ENCODE results near the gene LRRC41. TPM values are rescaled to one million over a fixed set of nuclear protein-coding genes. Genes with fewer than 3 reads are reported as not detected.

Gene LRRC41
- total and polyA plus RNA-seq, 4 donors = 22.0 to 58.4 (median 27.7) TPM

DNA sequence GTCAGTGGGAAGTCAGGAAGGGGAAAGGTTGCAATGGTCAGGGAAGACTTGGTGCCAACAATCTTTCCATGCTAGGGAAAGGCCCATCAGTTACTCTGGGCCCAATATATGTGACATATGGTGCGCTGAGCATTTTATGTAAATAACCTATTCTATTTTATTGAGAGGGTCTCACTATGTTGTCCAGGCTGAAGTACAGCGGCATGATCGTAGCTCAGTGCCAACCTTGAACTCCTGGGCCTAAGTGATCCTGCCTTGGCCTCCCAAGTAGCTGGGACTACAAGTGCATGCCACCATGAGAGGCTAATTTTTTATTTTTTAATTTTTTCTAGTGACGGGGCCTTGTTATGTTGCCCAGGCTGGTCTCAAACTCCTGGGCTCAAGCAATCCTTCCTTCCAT is 6.9 kb upstream of the LRRC41 start (continued):
- TF ChIP-seq GABPA (IDR thresholded peaks at IDR 0.05 in 1 of 2, conservative IDR thresholded peaks at IDR 0.05 in 1 of 2) (no peak), FOXA1 (IDR thresholded peaks at IDR 0.05) (no peak), RXRA (IDR thresholded peaks at IDR 0.05) (no peak)
- TF ChIP-seq, protein P1, sequence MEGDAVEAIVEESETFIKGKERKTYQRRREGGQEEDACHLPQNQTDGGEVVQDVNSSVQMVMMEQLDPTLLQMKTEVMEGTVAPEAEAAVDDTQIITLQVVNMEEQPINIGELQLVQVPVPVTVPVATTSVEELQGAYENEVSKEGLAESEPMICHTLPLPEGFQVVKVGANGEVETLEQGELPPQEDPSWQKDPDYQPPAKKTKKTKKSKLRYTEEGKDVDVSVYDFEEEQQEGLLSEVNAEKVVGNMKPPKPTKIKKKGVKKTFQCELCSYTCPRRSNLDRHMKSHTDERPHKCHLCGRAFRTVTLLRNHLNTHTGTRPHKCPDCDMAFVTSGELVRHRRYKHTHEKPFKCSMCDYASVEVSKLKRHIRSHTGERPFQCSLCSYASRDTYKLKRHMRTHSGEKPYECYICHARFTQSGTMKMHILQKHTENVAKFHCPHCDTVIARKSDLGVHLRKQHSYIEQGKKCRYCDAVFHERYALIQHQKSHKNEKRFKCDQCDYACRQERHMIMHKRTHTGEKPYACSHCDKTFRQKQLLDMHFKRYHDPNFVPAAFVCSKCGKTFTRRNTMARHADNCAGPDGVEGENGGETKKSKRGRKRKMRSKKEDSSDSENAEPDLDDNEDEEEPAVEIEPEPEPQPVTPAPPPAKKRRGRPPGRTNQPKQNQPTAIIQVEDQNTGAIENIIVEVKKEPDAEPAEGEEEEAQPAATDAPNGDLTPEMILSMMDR (IDR thresholded peaks at IDR 0.05; ENCODE audit: low read depth, low read length, missing input control) = no peak

DNA sequence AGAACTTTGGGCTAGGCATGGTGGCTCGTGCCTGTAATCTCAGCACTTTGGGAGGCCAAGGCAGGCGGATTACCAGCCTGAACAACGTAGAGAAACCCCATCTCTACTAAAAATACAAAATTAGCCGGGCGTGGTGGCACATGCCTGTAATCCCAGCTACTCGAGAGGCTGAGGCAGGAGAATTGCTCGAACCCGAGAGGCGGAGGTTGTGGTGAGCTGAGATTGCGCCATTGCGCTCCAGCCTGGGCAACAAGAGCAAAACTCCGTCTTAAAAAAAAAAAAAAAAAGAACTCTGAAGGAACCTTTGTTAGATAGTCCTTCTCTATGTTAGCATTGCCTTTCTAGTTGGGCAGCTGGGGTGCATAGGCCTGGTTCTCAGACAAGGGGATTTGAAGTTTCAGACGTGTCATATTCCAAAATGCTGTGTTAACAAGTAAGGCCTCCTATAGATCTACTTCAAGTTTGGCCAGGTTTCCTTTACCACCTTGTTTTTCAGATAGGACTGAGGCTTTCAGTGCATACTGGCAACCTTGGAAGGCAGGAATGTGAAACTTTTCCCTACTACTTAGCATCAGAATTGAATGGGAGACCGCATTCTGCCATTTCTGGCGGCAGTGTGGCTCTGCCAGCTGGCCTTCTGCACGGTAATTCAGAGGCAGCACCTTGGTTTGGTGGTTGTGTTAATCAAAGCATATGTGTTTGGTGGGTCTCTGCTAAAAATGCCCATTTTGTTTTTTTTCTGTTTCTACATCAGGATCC is 6.2 kb upstream of the LRRC41 start:
- no peak overlapping the region for H3K27ac ChIP-seq (ENCODE audit: low read depth in 1 of 2, low read length in 2 of 2)
- peaks cover under 1 to 8% (median 4%) of the 10 kb centered on the region in 4 donors for H3K4me1 ChIP-seq (ENCODE audit: control insufficient read depth in 4 of 4, insufficient read depth in 4 of 4, low read length in 3 of 4)
- TF ChIP-seq FOXA1 (IDR thresholded peaks at IDR 0.05) (no peak), YY1 (IDR thresholded peaks at IDR 0.05) (no peak), HNF4A (conservative IDR thresholded peaks at IDR 0.05) (no peak), HNF4G (IDR thresholded peaks at IDR 0.05) (no peak), SP1 (IDR thresholded peaks at IDR 0.05) (no peak), TAF1 (conservative IDR thresholded peaks at IDR 0.05) (no peak)
- TF ChIP-seq, protein P2, sequence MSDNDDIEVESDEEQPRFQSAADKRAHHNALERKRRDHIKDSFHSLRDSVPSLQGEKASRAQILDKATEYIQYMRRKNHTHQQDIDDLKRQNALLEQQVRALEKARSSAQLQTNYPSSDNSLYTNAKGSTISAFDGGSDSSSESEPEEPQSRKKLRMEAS (IDR thresholded peaks at IDR 0.05) = no peak
- WGBS = 92% methylated on average over 16 of the region's 16 CpGs
- no peaks in the 10 kb centered on the region for H3K27me3 ChIP-seq (ENCODE audit: control insufficient read depth in 4 of 4, insufficient read depth in 4 of 4, low read length in 3 of 4)
- no peak for DNase-seq (ENCODE audit: low spot score)
- no peaks in the 10 kb centered on the region for H3K9me3 ChIP-seq (ENCODE audit: control insufficient read depth in 4 of 4, low read length in 3 of 4)
- no peak overlapping the region for H3K4me3 ChIP-seq (ENCODE audit: low read depth in 1 of 3, low read length in 3 of 3)
- H3K36me3 ChIP-seq (ENCODE audit: control insufficient read depth in 4 of 4, insufficient read depth in 3 of 4, low read depth in 1 of 4, low read length in 3 of 4) = peaks cover 9 to 38% (median 23%) of the 10 kb centered on the region in 4 donors
- no peak overlapping the region for H3K9ac ChIP-seq (ENCODE audit: low read depth in 1 of 2, low read length in 2 of 2)

DNA sequence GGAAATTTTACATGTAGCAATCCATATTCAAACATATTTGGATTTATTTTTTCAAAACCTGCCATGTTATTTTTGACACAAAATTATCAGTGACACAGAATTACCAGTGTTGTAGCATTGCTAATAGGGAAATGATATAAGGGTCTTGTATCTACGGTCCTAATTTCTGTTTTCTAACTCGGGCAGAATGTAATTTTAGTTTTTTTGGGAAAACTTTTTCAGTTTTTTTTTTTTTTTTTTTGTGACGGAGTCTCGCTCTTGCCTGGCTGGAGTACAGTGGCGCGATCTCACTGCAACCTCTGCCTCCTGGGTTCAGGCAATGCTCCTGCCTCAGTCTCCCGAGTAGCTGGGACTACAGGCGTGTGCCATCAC is 2.7 kb upstream of the LRRC41 start:
- no peak for DNase-seq (ENCODE audit: low spot score)
- Histone ChIP-seq H3K27ac (ENCODE audit: low read depth in 1 of 2, low read length in 2 of 2) (no peak overlapping the region), H3K9ac (ENCODE audit: low read depth in 1 of 2, low read length in 2 of 2) (no peak overlapping the region), H3K4me3 (ENCODE audit: low read depth in 1 of 3, low read length in 3 of 3) (no peak overlapping the region), H3K36me3 (ENCODE audit: control insufficient read depth in 4 of 4, insufficient read depth in 3 of 4, low read depth in 1 of 4, low read length in 3 of 4) (peaks cover 7 to 16% (median 8%) of the 10 kb centered on the region in 4 donors), H3K4me1 (ENCODE audit: control insufficient read depth in 4 of 4, insufficient read depth in 4 of 4, low read length in 3 of 4) (peaks cover 4 to 19% (median 11%) of the 10 kb centered on the region in 4 donors), H3K27me3 (ENCODE audit: control insufficient read depth in 4 of 4, insufficient read depth in 4 of 4, low read length in 3 of 4) (no peaks in the 10 kb centered on the region), H3K9me3 (ENCODE audit: control insufficient read depth in 4 of 4, low read length in 3 of 4) (no peaks in the 10 kb centered on the region)
- no peak for TF ChIP-seq EGR1 (IDR thresholded peaks at IDR 0.05; ENCODE audit: low read depth in 2 of 2)
- TF ChIP-seq, protein P3, sequence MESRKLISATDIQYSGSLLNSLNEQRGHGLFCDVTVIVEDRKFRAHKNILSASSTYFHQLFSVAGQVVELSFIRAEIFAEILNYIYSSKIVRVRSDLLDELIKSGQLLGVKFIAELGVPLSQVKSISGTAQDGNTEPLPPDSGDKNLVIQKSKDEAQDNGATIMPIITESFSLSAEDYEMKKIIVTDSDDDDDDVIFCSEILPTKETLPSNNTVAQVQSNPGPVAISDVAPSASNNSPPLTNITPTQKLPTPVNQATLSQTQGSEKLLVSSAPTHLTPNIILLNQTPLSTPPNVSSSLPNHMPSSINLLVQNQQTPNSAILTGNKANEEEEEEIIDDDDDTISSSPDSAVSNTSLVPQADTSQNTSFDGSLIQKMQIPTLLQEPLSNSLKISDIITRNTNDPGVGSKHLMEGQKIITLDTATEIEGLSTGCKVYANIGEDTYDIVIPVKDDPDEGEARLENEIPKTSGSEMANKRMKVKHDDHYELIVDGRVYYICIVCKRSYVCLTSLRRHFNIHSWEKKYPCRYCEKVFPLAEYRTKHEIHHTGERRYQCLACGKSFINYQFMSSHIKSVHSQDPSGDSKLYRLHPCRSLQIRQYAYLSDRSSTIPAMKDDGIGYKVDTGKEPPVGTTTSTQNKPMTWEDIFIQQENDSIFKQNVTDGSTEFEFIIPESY (IDR thresholded peaks at IDR 0.05) = no peak
- no peak for TF ChIP-seq FOXA2 (IDR thresholded peaks at IDR 0.05)
- no peak for TF ChIP-seq NR2F2 (IDR thresholded peaks at IDR 0.05)
- TF ChIP-seq, protein P2 (IDR thresholded peaks at IDR 0.05) = no peak
- no peak for TF ChIP-seq HNF4G (IDR thresholded peaks at IDR 0.05)
- no peak for TF ChIP-seq FOXA1 (IDR thresholded peaks at IDR 0.05)
- TF ChIP-seq RXRA (IDR thresholded peaks at IDR 0.05) = no peak
- TF ChIP-seq, protein P4, sequence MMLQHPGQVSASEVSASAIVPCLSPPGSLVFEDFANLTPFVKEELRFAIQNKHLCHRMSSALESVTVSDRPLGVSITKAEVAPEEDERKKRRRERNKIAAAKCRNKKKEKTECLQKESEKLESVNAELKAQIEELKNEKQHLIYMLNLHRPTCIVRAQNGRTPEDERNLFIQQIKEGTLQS (IDR thresholded peaks at IDR 0.05) = no peak
- TF ChIP-seq JUND (IDR thresholded peaks at IDR 0.05) = no peak
- TF ChIP-seq SP1 (IDR thresholded peaks at IDR 0.05) = no peak
- TF ChIP-seq TAF1 (conservative IDR thresholded peaks at IDR 0.05) = no peak
- TF ChIP-seq, protein P1 (IDR thresholded peaks at IDR 0.05; ENCODE audit: low read depth, low read length, missing input control) = no peak
- no peak for TF ChIP-seq RAD21 (IDR thresholded peaks at IDR 0.05)
- TF ChIP-seq, protein P5, sequence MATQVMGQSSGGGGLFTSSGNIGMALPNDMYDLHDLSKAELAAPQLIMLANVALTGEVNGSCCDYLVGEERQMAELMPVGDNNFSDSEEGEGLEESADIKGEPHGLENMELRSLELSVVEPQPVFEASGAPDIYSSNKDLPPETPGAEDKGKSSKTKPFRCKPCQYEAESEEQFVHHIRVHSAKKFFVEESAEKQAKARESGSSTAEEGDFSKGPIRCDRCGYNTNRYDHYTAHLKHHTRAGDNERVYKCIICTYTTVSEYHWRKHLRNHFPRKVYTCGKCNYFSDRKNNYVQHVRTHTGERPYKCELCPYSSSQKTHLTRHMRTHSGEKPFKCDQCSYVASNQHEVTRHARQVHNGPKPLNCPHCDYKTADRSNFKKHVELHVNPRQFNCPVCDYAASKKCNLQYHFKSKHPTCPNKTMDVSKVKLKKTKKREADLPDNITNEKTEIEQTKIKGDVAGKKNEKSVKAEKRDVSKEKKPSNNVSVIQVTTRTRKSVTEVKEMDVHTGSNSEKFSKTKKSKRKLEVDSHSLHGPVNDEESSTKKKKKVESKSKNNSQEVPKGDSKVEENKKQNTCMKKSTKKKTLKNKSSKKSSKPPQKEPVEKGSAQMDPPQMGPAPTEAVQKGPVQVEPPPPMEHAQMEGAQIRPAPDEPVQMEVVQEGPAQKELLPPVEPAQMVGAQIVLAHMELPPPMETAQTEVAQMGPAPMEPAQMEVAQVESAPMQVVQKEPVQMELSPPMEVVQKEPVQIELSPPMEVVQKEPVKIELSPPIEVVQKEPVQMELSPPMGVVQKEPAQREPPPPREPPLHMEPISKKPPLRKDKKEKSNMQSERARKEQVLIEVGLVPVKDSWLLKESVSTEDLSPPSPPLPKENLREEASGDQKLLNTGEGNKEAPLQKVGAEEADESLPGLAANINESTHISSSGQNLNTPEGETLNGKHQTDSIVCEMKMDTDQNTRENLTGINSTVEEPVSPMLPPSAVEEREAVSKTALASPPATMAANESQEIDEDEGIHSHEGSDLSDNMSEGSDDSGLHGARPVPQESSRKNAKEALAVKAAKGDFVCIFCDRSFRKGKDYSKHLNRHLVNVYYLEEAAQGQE (IDR thresholded peaks at IDR 0.05) = no peak
- no peak for TF ChIP-seq YY1 (IDR thresholded peaks at IDR 0.05)
- WGBS = 95% methylated on average over 8 of the region's 8 CpGs

Data from liver (tissue), 9 donors.